ENCODE data around the gene LDHB.
"Not testable (repeated sequence)": the region's sequence is repeated elsewhere in the genome, so short reads cannot be mapped to it uniquely, and the experiment has no call there.

Gene LDHB

DNA sequence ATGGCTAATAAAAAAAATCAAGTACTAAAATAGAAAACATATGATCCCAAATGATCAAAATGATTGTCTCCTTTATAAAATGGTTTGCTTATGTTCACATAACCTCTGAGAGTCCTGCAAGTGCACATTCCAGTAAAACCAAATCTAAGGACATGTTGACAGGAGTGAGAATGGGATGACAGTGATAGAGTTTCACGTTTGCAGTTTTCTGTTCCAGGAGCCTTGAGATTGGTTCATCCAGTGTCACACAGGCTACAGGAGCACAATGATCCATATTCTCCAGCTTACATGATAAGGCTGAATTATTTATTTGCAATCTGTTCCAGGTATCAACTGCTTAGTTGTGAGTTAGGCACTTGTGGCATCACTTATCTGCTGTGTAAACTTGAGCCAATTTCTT is 51.5 kb downstream of the LDHB start:
- DNase-seq, result no peak

DNA sequence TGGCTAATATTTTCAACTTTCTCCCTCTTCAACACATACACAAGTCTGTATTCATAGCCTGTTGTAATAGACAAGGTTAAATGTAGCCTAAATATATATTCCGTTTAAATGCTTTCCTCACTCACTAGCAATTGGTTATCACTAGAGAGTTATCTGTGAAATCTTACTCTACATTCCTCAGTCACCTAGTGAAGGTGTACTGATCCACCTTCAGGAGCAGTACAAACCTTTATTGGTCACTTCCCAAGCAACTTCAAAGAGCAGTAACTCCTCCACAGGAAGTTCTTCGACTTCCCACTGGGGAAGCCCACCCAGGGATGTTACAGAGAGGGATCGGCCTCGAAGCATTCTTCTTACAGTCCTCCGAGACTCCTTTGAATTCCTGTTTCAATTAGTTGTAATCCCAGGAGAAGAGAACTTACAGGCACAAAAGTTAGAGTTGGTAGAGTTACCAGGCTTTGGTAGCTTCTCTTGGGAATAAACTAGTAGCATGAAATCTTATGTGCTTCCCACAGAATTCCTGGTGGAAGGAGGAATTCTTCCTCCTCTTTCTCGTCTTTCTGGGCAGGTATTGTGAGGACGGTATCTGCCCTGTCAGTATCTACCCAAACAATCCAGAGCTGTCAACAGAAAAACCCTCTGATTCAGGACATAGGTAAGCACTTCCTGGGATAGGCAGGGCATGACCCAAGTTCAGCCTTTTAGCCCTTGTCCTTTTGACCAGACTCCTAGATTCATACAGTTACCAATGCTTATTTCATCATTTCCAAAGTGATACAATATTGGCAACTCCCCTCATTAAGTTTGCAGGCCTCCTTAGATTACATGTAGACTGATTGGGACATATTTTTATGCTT is 53.2 kb downstream of the LDHB start, which contains the start of gene GYS2:
Gene GYS2, minus strand, starts transcription at position 603 of the 857 bp plus-strand sequence. Its CDS starts 255 bp downstream, at position 348.
- DNase-seq, result no peak

DNA sequence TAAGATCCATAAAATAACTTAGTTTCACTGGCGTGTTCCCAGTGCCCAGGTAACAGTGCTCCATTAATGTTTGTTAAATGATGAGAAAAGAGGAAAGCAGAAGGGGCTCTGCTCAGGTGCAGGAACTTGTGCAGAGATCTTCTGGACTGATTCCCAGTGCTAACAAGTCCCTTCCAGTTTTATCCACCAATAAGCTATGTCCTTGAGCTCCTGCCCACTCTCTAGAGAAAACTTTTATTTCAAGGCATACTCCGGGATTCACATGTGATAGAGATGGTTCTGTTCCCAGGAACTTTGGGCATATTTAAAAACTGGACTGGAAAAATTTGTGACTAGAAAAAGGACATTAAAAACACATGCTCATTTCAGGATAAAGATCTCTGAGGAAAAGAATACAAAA is 54.9 kb downstream of the LDHB start:
- DNase-seq, result no peak

DNA sequence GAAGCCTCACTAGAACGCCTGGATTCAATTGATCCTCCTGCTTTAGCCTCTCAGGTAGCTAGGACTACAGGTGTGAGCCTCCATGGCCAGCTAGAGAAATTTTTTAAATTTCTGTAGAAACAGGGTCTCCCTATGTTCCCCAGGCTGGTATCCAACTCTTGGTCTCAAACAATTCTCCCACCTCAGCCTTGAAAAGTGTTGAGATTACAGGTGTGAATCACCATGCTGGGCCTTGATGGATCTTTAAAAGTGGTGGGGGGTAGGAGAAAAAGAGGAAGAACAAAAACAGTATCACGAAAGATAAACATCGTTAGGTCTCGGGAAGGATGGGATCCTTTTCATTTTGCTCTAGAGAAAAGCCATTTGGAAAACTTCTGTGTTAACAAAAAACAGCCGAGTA is 57.4 kb downstream of the LDHB start:
- DNase-seq, result no peak

DNA sequence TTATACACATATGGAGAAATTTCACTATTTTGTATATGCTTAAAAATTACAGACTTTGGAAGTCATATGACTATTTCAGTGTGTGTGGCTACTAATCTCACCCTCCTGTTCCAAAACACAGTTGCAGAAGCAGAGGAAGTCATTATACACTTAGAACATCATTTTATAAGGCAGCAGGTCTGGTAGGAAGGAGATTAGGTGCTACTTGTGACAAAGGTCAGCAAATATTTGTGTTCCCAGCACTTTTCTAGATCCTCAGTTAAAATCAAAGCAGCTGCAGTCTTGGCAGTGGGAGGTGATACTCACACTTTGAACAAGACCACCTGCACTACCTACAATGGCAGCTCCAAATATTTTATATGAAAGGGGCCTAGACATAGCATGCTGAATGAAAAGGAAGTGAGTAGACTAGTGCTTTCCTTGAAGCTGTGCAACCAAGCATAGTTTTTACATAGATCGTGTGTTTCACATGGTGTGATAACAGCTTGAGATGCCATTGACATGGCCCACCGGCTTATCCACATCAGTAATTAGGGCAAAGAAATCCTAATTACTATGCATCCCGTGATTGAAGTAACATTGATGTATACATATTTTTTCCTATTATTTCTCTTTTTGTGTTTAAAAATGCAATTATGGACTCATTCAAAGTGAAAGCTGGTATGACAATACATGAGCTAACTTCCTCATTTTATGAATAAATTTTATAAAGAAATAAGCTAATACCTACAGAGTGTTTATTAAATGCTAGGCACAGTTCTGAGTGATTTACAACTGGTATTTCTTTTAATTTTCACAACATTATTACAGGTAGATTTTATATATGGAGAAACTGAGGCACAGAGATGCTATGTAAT is 58.3 kb downstream of the LDHB start:
- DNase-seq, result no peak

DNA sequence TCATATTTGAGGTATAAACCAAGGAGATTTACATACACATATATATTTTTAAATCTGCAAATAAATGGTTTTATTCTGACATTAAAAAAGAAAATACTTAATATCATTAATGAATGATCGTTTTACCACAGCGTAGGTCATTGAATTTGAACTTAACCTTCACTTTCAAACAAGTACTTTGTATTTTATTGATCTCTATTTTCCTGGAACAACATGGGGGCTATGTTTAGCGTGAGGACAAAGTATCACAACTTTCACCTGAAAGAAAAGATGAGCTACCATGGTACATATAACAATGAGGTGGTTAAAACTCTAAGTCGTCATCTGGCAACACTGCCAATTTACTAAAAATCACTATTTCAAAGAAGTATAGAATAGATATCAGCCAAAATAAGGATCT is 59.0 kb downstream of the LDHB start:
- DNase-seq, result no peak

DNA sequence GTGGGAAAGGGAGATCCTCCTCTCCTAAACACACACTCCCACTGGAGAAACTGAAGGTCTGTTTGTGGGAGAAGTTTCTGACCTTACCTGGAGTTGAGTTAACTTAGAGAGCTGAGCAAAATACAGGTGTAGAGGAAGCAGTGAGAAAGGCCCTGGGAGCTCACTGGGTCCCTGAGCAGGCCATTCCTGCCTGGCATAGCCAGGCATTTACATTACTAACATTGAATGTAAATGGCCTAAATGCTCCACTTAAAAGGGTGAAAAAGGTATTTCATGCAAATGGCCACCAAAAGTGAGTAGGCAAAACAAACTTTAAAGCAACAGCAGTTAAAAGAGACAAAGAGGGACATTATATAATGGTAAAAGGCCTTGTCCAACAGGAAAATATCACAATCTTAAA is 62.3 kb downstream of the LDHB start:
- DNase-seq, result not testable (repeated sequence)

DNA sequence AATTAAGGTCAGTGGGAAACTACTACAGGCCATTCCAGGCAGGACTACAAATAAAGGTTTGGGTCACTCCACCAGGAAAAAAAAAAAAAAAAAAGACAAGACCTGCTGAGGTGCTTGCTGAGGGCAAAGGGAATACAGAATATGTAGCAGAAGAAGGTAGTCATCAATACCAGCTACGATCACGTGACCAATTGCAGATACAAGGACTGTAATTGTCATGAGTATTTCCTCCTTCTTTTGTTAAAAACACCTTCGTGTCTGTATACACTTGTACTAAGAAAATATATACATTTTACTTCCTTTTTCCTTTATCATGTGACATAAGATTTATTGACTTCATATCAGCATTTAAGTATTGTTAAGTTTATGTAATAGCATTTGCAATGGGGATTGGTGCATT is 72.2 kb downstream of the LDHB start:
- no peak for DNase-seq

Measured in stimulated activated CD4-positive, alpha-beta T cell treated with anti-CD3 and anti-CD28 coated beads, Interleukin-12 subunit alpha, Interleukin-12 subunit beta, amount 100 ng/mL, for 4 hours (primary cell).